GM12865 (cell line): ENCODE measurements around the gene WNK4.

Source experiments
- DNase-seq: peaks from one replicate; pipeline ENCODE4 v3.0.0; 2010; ENCODE audit warnings: low read depth
- H3K4me3 ChIP-seq: 2 replicates; pipeline ENCODE4 v1.5.1; 2011; ENCODE audit warnings: mild to moderate bottlenecking, low read depth, low read length, control low read depth
- TF ChIP-seq, protein P1 (sequence below): IDR thresholded peaks from 2 replicates; pipeline ENCODE4 v1.5.1; 2011; ENCODE audit warnings: low read length, control low read depth, low read depth, inconsistent platforms; ENCODE audit not compliant: insufficient read depth; ENCODE audit errors: missing control alignments

WNK4 gene

DNA sequence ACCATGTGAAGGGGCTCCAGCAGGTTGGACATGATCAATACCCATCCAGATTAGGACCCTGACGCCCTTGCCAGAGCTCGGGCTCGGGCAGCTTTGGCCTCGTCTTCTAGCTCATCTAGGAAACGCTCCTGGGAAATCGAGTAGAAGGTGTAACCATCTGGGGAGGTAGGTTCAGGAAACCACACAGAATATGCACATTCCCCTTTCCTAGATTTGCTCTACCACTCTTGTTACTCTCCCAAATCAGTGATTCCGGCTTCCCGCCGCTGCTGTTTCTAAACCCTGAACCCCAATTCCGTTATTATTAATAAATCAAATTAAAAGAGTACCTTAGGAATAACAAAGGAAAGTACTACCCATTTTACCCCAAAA, 17.6 kb downstream of the WNK4 start:
- DNase-seq: no peak
- H3K4me3 ChIP-seq: peak overlapping the region; percentile 80
- TF ChIP-seq, protein P1, sequence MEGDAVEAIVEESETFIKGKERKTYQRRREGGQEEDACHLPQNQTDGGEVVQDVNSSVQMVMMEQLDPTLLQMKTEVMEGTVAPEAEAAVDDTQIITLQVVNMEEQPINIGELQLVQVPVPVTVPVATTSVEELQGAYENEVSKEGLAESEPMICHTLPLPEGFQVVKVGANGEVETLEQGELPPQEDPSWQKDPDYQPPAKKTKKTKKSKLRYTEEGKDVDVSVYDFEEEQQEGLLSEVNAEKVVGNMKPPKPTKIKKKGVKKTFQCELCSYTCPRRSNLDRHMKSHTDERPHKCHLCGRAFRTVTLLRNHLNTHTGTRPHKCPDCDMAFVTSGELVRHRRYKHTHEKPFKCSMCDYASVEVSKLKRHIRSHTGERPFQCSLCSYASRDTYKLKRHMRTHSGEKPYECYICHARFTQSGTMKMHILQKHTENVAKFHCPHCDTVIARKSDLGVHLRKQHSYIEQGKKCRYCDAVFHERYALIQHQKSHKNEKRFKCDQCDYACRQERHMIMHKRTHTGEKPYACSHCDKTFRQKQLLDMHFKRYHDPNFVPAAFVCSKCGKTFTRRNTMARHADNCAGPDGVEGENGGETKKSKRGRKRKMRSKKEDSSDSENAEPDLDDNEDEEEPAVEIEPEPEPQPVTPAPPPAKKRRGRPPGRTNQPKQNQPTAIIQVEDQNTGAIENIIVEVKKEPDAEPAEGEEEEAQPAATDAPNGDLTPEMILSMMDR: no peak

DNA sequence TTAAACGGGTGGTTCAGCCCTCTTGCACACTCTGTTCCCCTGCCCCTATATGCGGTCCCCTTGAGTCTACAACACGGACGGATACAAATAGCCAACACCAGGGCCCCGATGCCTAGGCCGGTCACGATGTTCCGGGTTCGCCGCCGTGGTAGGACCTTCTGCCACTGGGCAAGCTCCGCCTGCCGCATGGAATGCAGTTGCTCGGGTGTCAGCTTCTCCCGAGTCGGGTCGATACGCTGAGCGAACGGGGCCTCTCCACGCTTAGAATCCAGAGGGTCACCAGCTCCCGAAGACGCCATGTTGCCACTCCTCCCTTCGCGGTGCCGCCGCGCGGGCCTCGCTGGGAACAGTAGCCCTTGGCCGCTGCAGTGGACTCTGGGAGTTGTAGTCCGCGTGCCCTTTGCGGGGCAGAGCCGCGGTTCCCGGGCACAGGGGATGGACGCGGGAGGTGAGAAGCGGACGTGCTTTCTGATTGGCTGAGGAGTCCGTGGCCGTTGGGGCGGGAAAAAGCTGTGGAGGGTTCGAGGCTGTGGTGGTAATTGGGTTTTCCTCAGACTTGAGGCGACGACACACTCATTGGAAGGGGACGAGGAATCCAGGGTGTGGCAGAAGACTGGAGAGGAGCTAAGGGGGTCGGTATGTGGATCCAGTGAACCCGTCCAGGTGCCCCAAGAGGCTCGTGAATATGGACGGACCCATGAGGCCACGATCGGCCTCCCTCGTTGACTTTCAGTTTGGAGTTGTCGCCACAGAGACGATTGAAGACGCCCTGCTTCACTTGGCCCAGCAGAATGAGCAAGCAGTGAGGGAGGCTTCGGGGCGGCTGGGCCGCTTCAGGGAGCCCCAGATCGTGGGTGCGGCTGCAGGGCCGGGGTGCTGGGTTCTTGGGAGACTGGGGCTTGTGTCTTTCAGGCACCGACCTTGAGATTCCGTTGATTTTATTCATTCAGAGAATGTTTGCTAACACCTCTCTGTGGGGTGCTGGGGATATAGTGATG, 18.3 kb downstream of the WNK4 start, which contains the start of the genes CNTD1 and COA3:
Gene CNTD1 (plus strand): TSS at position 479 of the 998 bp plus-strand sequence. CDS start 207 bp downstream, at position 686.
Gene COA3 (minus strand): TSS at position 322 of the 998 bp plus-strand sequence. CDS start 23 bp downstream, at position 299.
- H3K4me3 ChIP-seq: peak within 1 kb of the TSS; percentile 80
- TF ChIP-seq, protein P1: no peak
- peak; percentile 89 for DNase-seq

DNA sequence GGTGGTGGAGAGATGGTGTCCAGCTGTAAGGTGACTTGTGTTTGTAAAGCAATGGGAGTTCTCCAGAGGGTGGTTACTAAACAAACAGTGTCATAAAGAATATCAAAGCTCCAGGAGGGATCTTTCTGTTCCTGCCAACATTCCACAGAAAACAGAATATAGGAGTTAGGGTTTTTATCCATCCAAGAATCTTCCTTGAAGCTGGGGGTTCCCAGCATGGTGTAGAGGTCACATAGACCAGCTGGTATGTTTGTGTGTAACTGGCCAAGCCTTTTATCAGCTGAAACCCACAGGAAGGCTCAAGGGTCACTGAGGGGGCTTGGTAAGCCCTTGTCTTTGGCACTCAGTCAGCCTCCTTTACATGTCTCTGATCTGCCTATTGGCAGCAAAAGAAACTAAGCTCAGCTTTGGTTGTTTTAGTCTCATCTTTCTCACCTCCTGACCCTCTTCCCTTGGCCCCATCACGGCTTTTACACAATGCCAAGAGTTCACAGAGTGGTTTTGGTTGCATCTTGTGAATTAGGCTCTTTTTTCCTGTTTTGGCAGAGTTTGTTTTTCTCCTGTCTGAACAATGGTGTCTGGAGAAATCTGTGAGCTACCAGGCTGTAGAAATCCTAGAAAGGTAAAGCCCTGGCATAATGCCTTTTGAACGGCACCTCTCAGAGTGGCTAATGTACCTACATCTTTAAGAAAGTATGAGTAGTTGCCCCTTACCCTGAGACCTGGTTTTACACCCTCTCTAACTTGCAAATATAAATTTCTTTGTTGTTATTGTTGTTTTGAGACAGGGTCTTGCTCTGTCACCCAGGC, 22.9 kb downstream of the WNK4 start:
- DNase-seq: no peak
- TF ChIP-seq, protein P1: no peak
- no peak overlapping the region for H3K4me3 ChIP-seq

DNA sequence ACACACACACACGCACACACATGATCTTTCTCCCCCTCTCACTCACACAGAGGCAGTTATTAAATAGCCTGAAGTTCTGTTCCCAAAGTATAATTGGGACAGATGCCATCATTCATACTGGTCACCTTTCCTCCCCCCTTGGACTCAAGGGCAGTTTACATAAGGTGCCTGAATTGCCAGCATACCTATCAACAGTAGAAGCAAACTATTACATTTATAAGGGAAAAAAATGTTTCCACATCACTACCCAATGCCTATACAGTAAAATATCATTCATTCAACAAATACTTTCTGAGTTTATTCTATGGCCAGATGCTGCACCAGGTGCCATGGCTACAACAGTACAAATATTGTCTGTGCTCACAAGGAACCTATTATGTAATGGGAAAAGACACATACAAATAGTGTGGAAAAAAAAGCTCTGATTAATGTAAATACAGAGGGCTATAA, 24.5 kb downstream of the WNK4 start:
- TF ChIP-seq, protein P1: no peak
- no peak for DNase-seq

DNA sequence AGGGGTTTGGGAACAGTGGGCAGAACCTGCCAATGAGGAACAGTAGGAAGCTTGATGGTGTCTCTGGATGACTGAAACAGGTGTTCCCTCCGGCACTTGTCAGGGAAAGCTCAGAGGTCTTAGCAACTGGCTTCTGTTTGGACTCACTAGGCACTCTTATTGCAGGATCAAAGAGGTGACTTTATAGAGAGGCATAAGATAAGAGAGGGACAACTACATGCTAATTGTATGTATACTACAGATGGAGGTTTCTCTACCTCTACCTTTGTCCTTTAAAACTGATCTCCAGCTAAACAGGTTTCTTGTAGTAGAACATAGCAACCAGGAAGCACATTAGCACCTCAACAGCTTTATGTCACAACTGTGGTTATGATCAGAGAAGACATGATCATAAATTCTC, 25.8 kb downstream of the WNK4 start:
- no peak overlapping the region for H3K4me3 ChIP-seq
- TF ChIP-seq, protein P1: no peak
- DNase-seq: no peak

More for the DNA sequence above, 24.5 kb downstream of the WNK4 start:
- no peak overlapping the region for H3K4me3 ChIP-seq

DNA sequence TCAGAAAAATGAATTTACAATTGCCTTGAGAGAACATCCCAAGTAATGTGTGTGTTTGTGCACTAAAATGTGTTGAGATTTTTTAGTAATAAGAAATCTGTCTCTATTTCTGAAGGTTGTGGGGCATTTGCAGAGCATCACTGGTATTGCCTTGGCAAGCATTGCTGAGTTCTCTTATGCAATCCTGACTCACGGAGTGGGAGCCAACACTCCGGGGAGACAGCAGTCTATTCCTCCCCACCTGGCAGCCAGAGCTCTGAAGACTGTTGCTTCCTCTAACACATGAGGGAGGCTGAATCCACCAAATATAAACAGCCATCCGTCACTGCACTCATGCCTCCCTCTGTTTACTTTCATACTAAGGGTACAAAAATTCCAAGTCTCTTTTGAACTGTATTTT, 28.8 kb downstream of the WNK4 start:
- TF ChIP-seq, protein P1: no peak
- DNase-seq: no peak

More for the DNA sequence above, 28.8 kb downstream of the WNK4 start:
- no peak overlapping the region for H3K4me3 ChIP-seq
